ENCODE measurements around the gene SPECC1. TPM values are rescaled to one million over a fixed set of nuclear protein-coding genes. Genes with fewer than 3 reads are reported as not detected.

The SPECC1 gene
- total and polyA plus RNA-seq, 2 of the 4 experiments (the other 2 are of a cell fraction): 16.9 to 26.2 TPM

DNA sequence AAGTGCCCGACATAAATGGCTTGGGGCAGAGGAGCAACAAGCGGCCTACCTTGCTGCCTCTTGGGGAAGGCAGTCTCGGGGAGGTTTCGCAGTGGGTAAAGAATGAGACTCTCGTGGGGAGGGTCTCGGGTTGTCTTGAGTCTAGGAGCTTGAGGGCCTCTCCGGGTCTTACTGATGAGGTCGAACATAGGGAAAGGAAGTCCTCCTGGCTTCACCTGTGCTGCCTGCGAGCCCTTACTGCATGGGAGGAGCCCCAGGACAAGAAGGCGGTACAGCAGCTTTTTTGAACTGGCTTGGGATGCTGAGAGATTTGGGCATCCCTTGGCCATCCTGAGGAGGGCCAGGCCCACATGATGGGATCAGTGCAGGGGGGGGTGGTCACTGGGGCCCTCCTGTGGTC lies 71.4 kb downstream of the SPECC1 start:
- H2BK20ac ChIP-seq (ENCODE audit: low read depth, low read length): no peak overlapping the region
- H3K27ac ChIP-seq (ENCODE audit: insufficient read depth, low read length): no peak overlapping the region
- ChIA-PET CTCF (no interaction called here), POLR2A (ENCODE audit: unreplicated experiment) (no interaction called here)
- no peaks in the 10 kb centered on the region; the same call in 1 of the 2 replicates for H3K9me3 ChIP-seq (ENCODE audit: control insufficient read depth, insufficient read depth, low read length)
- H4K91ac ChIP-seq (ENCODE audit: insufficient read depth, low read depth, low read length): no peak overlapping the region
- H4K5ac ChIP-seq (ENCODE audit: low read depth, low read length): no peak overlapping the region
- no peak overlapping the region for H3K14ac ChIP-seq (replicated peaks; ENCODE audit: low read depth, low read length)
- dilution Hi-C loops (cut with HindIII; ENCODE audit: low sequenced_read_pairs, unreplicated experiment) (no loop called here), in situ Hi-C loops (cut with MboI; ENCODE audit: low sequenced_read_pairs) (no loop called here), intact Hi-C loops (cut with micrococcal nuclease) (no loop called here)
- H4K20me1 ChIP-seq (ENCODE audit: insufficient read depth, low read length): no peaks in the 10 kb centered on the region
- BruUV-seq (replicated peaks): no TSS peak
- no peak overlapping the region for H2BK5ac ChIP-seq (ENCODE audit: low read depth, low read length, poor library complexity, severe bottlenecking)
- H2AFZ ChIP-seq (replicated peaks; ENCODE audit: low read length, poor library complexity): no peak overlapping the region
- no peak overlapping the region for H3K4me2 ChIP-seq (ENCODE audit: low read depth, low read length)
- no peak overlapping the region for H3K9ac ChIP-seq (ENCODE audit: low read depth, low read length)
- H3K27me3 ChIP-seq (ENCODE audit: control insufficient read depth, insufficient read depth, low read length): peaks cover 25% of the 10 kb centered on the region
- H3K4me3 ChIP-seq (ENCODE audit: insufficient read depth, low read depth, low read length): no peak overlapping the region
- H2BK120ac ChIP-seq (ENCODE audit: low read depth, low read length): no peak overlapping the region
- no peak for DNase-seq
- H2BK15ac ChIP-seq (ENCODE audit: low read depth, low read length): no peak overlapping the region
- WGBS, 2 experiments (ENCODE audit: extremely low coverage in 2 of 2, insufficient read length in 1 of 2): 48% methylated on average over 4 of the region's 10 CpGs; no CpG with 5 or more reads in 1 of the 2 experiments
- H3K18ac ChIP-seq (ENCODE audit: low read depth, low read length): no peak overlapping the region
- peaks cover 3% of the 10 kb centered on the region; the same call in 1 of the 2 replicates for H3K4me1 ChIP-seq (ENCODE audit: control insufficient read depth, insufficient read depth, low read length)
- H3K56ac ChIP-seq (ENCODE audit: extremely low read depth, insufficient read depth, low read length): no peak overlapping the region
- H3K4ac ChIP-seq (ENCODE audit: low read depth, low read length): no peak overlapping the region
- H2AK5ac ChIP-seq (ENCODE audit: low read depth, low read length): no peak overlapping the region
- TF ChIP-seq, protein P1, sequence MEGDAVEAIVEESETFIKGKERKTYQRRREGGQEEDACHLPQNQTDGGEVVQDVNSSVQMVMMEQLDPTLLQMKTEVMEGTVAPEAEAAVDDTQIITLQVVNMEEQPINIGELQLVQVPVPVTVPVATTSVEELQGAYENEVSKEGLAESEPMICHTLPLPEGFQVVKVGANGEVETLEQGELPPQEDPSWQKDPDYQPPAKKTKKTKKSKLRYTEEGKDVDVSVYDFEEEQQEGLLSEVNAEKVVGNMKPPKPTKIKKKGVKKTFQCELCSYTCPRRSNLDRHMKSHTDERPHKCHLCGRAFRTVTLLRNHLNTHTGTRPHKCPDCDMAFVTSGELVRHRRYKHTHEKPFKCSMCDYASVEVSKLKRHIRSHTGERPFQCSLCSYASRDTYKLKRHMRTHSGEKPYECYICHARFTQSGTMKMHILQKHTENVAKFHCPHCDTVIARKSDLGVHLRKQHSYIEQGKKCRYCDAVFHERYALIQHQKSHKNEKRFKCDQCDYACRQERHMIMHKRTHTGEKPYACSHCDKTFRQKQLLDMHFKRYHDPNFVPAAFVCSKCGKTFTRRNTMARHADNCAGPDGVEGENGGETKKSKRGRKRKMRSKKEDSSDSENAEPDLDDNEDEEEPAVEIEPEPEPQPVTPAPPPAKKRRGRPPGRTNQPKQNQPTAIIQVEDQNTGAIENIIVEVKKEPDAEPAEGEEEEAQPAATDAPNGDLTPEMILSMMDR (conservative IDR thresholded peaks at IDR 0.05; ENCODE audit: low read depth, low read length): no peak
- TF ChIP-seq MXI1 (IDR thresholded peaks at IDR 0.05; ENCODE audit: borderline replicate concordance, low read depth, low read length) (no peak), SMC3 (IDR thresholded peaks at IDR 0.05; ENCODE audit: low read depth, low read length) (no peak), RAD21 (IDR thresholded peaks at IDR 0.05; ENCODE audit: low read length) (no peak), CHD1 (IDR thresholded peaks at IDR 0.05; ENCODE audit: low read depth, low read length) (no peak), BHLHE40 (IDR thresholded peaks at IDR 0.05; ENCODE audit: low read depth, low read length) (no peak), RCOR1 (IDR thresholded peaks at IDR 0.05; ENCODE audit: insufficient replicate concordance, low read length) (no peak), CEBPB (IDR thresholded peaks at IDR 0.05; ENCODE audit: low read depth, low read length) (no peak), MAFK (IDR thresholded peaks at IDR 0.05; ENCODE audit: low read depth, low read length) (no peak), RFX5 (IDR thresholded peaks at IDR 0.05; ENCODE audit: low read depth, low read length) (no peak), FOS (IDR thresholded peaks at IDR 0.05; ENCODE audit: low read depth, low read length) (no peak), MAZ (IDR thresholded peaks at IDR 0.05; ENCODE audit: borderline replicate concordance, low read depth, low read length) (no peak), NFE2L2 (IDR thresholded peaks at IDR 0.05; ENCODE audit: low read depth, low read length) (no peak), POLR2A (IDR thresholded peaks at IDR 0.05; ENCODE audit: low read depth, low read length) (no peak)
- TF ChIP-seq, protein P2, sequence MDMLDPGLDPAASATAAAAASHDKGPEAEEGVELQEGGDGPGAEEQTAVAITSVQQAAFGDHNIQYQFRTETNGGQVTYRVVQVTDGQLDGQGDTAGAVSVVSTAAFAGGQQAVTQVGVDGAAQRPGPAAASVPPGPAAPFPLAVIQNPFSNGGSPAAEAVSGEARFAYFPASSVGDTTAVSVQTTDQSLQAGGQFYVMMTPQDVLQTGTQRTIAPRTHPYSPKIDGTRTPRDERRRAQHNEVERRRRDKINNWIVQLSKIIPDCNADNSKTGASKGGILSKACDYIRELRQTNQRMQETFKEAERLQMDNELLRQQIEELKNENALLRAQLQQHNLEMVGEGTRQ (IDR thresholded peaks at IDR 0.05; ENCODE audit: low read depth, low read length): no peak
- TF ChIP-seq, protein P3, sequence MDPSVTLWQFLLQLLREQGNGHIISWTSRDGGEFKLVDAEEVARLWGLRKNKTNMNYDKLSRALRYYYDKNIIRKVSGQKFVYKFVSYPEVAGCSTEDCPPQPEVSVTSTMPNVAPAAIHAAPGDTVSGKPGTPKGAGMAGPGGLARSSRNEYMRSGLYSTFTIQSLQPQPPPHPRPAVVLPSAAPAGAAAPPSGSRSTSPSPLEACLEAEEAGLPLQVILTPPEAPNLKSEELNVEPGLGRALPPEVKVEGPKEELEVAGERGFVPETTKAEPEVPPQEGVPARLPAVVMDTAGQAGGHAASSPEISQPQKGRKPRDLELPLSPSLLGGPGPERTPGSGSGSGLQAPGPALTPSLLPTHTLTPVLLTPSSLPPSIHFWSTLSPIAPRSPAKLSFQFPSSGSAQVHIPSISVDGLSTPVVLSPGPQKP (IDR thresholded peaks at IDR 0.05; ENCODE audit: borderline replicate concordance, low read depth, low read length): no peak
- no peaks in the 10 kb centered on the region for H3K36me3 ChIP-seq (ENCODE audit: control insufficient read depth, insufficient read depth, low read length)
- H4K8ac ChIP-seq (ENCODE audit: low read depth in 2 of 2, low read length in 2 of 2): no peak overlapping the region
- no peak overlapping the region for H3K23ac ChIP-seq (ENCODE audit: low read depth, low read length)
- H3K79me1 ChIP-seq (ENCODE audit: low read depth in 1 of 2, low read length in 2 of 2): no peaks in the 10 kb centered on the region
- H3K9me1 ChIP-seq (ENCODE audit: insufficient read depth, low read length): no peaks in the 10 kb centered on the region
- no peak for ATAC-seq (ENCODE audit: low read depth)
- H2AK9ac ChIP-seq (replicated peaks; ENCODE audit: low read depth, low read length, poor library complexity): no peak overlapping the region

Measured in IMR-90 (cell line).